Keratinocyte (primary cell): ENCODE data around the gene RAPGEF4.

Experiments
- CTCF ChIP-seq, 3 experiments: IDR thresholded peaks in 1 of 3; conservative IDR thresholded peaks in 1 of 3; optimal IDR thresholded peaks in 1 of 3; 2 replicates in 2 of 3; 3 replicates in 1 of 3; pipeline versions ENCODE3 to v1.5.1; 2011; ENCODE audit warnings: low read length in 3 of 3, mild to moderate bottlenecking in 3 of 3, moderate library complexity in 2 of 3, control low read depth in 1 of 3, inconsistent platforms in 1 of 3; ENCODE audit not compliant: insufficient read depth in 2 of 3; ENCODE audit errors: extremely low read depth in 1 of 3
- EZH2 ChIP-seq: IDR thresholded peaks from one replicate; pipeline ENCODE4 v1.6.1; 2012; ENCODE audit warnings: inconsistent platforms, mild to moderate bottlenecking, low read length, moderate library complexity

GRCh38 chr2:172970660-172971059 lies 235.0 kb downstream of the RAPGEF4 start:
- TF ChIP-seq CTCF (optimal IDR thresholded peaks at IDR 0.05 in 1 of 3, IDR thresholded peaks at IDR 0.05 in 1 of 3, conservative IDR thresholded peaks at IDR 0.05 in 1 of 3; ENCODE audit: extremely low read depth in 1 of 3, insufficient read depth in 2 of 3, low read length in 3 of 3) (no peak), EZH2 (no peak)
